Anterior cingulate cortex (tissue), 58 donors: ENCODE measurements around the gene ANKLE2.
"Not testable (repeated sequence)": the region's sequence is repeated elsewhere in the genome, so short reads cannot be mapped to it uniquely, and the experiment has no call there.

Experiments
- DNase-seq, 58 donors: peaks; one replicate each; lab custom pipeline; 2025; lab: John Stamatoyannopoulos, UW

The ANKLE2 gene

DNA sequence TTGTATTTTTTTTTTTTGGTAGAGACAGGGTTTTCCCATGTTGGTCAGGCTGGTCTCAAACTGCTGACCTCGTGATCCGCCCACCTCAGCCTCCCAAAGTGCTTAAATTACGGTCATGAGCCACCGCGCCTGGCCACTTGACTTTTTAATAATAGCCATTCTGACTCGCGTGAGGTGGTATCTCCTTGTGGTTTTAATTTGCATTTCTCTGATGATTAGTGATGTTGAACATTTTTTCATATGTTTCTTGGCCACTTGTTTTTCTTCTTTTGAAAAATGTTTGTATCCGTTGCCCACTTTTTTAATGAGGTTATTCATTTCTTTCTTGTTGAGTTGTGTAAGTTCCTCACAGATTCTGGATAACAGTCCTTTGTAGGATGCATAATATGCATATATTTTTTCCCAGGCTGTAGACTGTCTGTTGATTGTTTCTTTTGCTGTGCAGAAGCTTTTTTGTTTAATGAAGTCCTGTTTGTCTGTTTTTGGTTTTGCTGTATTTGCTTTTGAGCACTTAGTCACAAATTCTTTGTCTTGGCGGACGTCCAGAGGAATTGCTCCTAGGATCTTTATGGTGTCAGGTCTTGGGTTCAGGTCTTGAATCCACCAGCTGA is 61.3 kb downstream of the ANKLE2 start:
- DNase-seq, result no peak

GRCh38 chr12:132698341-132698740 is 63.3 kb downstream of the ANKLE2 start:
- no peak for DNase-seq

GRCh38 chr12:132695431-132695830 is 66.2 kb downstream of the ANKLE2 start:
- no peak for DNase-seq

- not testable (repeated sequence) for DNase-seq
Observed at GRCh38 chr12:132694888-132695287, 66.7 kb downstream of the ANKLE2 start.

GRCh38 chr12:132692030-132692429 is 69.6 kb downstream of the ANKLE2 start:
- not testable (repeated sequence) for DNase-seq

- DNase-seq, result no peak
Observed at GRCh38 chr12:132690112-132690511, 71.5 kb downstream of the ANKLE2 start.

DNA sequence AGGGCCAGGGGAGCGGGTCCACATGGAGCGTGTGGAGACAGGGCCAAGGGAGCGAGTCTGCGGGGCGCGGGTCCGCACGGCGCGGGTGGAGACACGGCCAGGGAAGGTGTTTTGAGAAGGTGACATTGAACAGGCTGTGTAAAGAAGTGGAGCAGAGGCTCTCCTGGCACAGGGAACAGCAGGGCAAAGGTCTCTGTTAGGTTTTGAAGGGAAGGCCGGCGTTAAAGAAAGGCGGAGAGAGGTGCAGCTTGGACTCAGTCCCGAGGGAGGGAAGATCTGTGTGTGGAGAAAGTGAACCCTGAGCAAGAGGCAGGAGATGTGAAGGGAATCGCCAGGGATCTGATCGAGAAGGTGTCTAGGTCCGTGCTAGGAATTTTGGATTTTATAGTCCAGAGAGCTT is 72.4 kb downstream of the ANKLE2 start:
- no peak for DNase-seq

DNA sequence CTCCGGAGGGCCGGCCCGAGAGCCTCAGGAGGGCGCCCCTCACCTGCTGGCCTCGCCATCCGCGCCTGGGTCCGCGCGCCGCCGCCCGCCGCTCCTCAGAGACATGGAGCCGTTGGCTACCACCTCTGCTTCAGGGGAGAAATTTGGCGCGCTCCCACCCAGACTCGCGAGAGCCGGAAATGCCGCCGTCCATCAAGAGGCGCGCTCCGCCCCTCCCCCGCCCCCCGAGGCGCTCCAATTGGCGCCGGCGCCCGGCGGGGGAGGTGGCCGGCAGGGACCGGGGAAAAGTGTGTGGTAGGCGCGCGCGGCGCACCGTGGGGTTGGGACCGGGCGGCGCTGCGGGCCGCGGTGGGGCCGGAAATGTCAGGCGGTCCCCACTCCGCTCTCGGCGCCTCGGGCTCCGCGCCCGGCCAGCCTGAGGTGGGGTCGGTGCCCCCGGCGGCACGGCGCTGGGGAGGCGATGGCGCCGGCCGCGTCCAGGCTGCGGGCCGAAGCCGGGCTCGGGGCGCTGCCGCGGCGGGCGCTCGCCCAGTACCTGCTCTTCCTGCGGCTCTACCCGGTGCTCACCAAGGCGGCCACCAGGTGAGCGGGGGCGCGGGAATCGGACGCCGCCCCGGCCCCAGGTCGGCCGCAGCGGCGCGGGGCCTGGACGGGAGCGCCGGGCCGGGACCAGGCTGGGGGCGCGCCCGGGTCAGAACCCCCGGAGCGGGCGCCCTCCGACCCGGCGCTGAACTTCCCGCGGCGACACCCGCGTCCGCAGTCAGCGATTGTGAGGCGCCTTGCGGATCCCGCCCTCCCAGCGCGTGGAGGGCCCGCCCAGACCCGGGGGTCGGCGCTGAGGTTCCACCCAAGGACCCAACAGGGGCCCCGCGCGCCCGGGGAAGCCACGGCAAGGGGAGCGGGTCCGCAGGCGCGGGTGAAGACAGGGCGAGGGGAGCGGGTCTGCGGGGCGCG is 74.1 kb downstream of the ANKLE2 start, which contains the start of the genes POLE and PXMP2:
Gene POLE, minus strand, starts transcription at position 132 of the 954 bp plus-strand sequence. Its CDS starts 27 bp downstream, at position 105.
Gene PXMP2, plus strand, starts transcription at position 377 of the 954 bp plus-strand sequence. Its CDS starts 84 bp downstream, at position 461.
- DNase-seq, result peak; percentile 54 to 96 (median 88)

DNA sequence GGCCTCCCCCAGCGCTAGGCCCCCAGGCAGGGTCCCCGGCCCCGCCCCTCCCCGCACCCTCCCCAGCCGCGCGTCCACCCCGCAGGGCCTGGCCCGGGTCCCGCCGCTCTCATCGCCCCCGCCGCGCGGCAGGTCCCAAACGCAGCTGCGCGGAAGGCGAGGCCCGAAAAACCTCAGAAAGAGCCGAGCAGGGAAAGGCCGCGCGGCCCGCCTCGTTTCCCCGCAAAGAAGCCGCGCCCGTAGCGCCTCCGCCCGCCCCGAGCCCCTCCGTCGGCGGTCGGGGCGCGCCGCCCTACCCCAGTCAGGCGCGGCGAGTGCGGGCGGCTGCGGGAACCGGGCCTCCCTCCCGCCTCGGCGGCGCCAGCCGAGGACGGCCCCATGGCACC is 74.8 kb downstream of the ANKLE2 start:
- DNase-seq, result peak in 1 of 58 donors; percentile 42

GRCh38 chr12:132685400-132685799 is 76.2 kb downstream of the ANKLE2 start:
- DNase-seq, result no peak

GRCh38 chr12:132677492-132677891 is 84.1 kb downstream of the ANKLE2 start:
- no peak for DNase-seq

GRCh38 chr12:132675757-132676432 is 85.7 kb downstream of the ANKLE2 start:
- no peak for DNase-seq
